Upper lobe of left lung (tissue), 4 donors: ENCODE data around the gene MNX1.

Experiments used
- CTCF ChIP-seq, 6 experiments: fragments of 450-650 bp in 4 of 6; fragments of 200-600 bp in 2 of 6; sonication (generic) in 2 of 6; IDR thresholded peaks; one replicate each; pipeline ENCODE4 v1.5.1; 2016 to 2019; ENCODE audit warnings: antibody characterized with exemption in 6 of 6
- POLR2A ChIP-seq, 4 donors: fragments of 450-650 bp; IDR thresholded peaks; one replicate each; pipeline ENCODE4 v1.5.1; 2016 to 2017; ENCODE audit warnings: antibody characterized with exemption in 4 of 4, mild to moderate bottlenecking in 2 of 4

GRCh38 chr7:156984174-156984891 lies 26.1 kb downstream of the MNX1 start:
- no peak for TF ChIP-seq POLR2A (IDR thresholded peaks at IDR 0.05)
- TF ChIP-seq CTCF (IDR thresholded peaks at IDR 0.05), result no peak
